Effector memory CD8-positive, alpha-beta T cell (primary cell): ENCODE results near the gene TRPM4.

Experiments used
- ATAC-seq: fragments of 150-1000 bp; cut with Tn5 transposase; replicated peaks from 2 replicates; pipeline ENCODE4 v1.10.0; 2021; ENCODE audit warnings: mild to moderate bottlenecking, moderate library complexity
- DNase-seq, 3 experiments: peaks; one replicate each; pipeline ENCODE4 v3.0.0; 2021
- H3K27ac Mint-ChIP-seq, 2 donors: one replicate each; pipeline ENCODE4 v1.8.0; 2022; ENCODE audit warnings: mild to moderate bottlenecking in 2 of 2, mixed read lengths in 2 of 2, moderate library complexity in 2 of 2
- H3K27me3 Mint-ChIP-seq, 2 donors: one replicate each; pipeline ENCODE4 v1.8.0; 2022; ENCODE audit warnings: mixed read lengths in 2 of 2
- H3K36me3 Mint-ChIP-seq: one replicate; pipeline ENCODE4 v1.8.0; 2022; ENCODE audit warnings: mild to moderate bottlenecking, moderate library complexity, mixed read lengths; ENCODE audit not compliant: insufficient read depth
- H3K4me1 Mint-ChIP-seq, 2 donors: one replicate each; pipeline ENCODE4 v1.8.0; 2022; ENCODE audit warnings: low read depth in 2 of 2, mixed read lengths in 2 of 2
- H3K4me3 Mint-ChIP-seq, 2 donors: one replicate each; pipeline ENCODE4 v1.8.0; 2022; ENCODE audit warnings: mild to moderate bottlenecking in 2 of 2, mixed read lengths in 2 of 2, moderate library complexity in 2 of 2
- H3K9me3 Mint-ChIP-seq, 2 donors: one replicate each; pipeline ENCODE4 v1.8.0; 2022; ENCODE audit warnings: mixed read lengths in 2 of 2

Gene TRPM4

DNA sequence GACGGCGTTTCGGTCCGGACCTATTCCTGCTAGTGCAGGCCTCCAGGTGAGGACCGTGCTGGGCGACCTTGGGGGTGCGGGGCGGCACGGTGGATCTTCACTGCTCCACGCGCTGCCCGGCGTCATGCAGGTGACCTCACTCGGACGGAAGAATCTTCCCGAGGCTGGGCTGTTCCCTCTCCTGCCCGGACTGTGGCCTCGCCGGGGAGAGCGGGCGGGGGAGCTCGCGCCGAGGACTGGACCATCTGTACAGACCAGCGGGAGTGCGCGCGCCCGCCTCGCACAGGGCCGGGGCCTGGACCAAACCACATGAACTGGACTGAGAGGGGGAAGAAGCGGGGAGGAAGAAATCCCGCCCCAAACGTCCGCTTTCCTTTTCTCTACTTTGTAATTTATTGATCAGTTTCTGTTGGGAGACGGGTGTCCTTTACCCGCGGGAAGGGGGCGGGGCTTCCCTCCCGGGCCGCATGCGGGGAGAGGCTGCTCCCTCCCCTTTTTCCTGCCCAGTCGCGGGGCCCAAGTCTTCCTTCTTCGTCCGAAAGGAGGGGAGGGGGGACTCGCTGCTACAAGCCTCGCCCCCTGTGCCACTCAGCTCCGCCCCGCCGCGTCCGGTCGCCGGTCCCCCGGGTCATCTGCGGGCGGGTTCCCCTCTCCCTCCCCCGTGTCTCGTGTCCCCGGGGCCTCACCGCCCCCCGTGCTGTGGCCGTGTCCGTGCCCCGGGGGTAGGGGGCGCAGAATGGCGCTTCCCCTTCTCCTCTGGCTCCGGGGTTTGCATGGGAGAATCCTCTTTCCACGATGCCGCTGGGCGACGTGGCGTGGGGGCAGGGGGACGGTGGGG lies 7.3 kb upstream of the TRPM4 start:
- Mint-ChIP-seq H3K9me3 (no peaks in the 10 kb centered on the region), H3K27ac (no peak overlapping the region), H3K36me3 (peaks cover 10% of the 10 kb centered on the region), H3K4me3 (peak overlapping the region; percentile 81 to 84), H3K4me1 (peaks cover 31 to 32% of the 10 kb centered on the region in 2 donors), H3K27me3 (peaks cover 82 to 100% of the 10 kb centered on the region in 2 donors)
- DNase-seq (no peak), ATAC-seq (no peak)

DNA sequence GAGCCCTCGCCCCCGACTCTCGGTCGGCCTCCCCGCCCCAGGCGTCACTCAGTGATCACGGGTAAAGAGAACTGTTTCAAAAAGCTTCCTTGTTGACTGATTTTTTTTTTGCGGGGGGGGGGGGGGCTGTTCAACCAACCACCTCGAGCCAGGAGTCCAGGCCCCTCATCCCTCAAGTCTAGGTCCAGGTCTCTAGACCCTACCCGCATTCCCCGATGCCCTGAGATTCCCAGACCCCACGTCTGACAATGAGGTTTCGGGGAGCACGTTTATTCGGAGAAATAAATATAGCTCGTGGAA lies 6.7 kb upstream of the TRPM4 start:
- DNase-seq = no peak
- ATAC-seq = no peak
- H3K36me3 Mint-ChIP-seq = peaks cover 10% of the 10 kb centered on the region
- H3K4me1 Mint-ChIP-seq = peaks cover 26% of the 10 kb centered on the region in 2 donors
- H3K4me3 Mint-ChIP-seq = peak overlapping the region; percentile 81 to 84
- peaks cover 80 to 100% of the 10 kb centered on the region in 2 donors for H3K27me3 Mint-ChIP-seq
- no peaks in the 10 kb centered on the region for H3K9me3 Mint-ChIP-seq
- no peak overlapping the region for H3K27ac Mint-ChIP-seq

DNA sequence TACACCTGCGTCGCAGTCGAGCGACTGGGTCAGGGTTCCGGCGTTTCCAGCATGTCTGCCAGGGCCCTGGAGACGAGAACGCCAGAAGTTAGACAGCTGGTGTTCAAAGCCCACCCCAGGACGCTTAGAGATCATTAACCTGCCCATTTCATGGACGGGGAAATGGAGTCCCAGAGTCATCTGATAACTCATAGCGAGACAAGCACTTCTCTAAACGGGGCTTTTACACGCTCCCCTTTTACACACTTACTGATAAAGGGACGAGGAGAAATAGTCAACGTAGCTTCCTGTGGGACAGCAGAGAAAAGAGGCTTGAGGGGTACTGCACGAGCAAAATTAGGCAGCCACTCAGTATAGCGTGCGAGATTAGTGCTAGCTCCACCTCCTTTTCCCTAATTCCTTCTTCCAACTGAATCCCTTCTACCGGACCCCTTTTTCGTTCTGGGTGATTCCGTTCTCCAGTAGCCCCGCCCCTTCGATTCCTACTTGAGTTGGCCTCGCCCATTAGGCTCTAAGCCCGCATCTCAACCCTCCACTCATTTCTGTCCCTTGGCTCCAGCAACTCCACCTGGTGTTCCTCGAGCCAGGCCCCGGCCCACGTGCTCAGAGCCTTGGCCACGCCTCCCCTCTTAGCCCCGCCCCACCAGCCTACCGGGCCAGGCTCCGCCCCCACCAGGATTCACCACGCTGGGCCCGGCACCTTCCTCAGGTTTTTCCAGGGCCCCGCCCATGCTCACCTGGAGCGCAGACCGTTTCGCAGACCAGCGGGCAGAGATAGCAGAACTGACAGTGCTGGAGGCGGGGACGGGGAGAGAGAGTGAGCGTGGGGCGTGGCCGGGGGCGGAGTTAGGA lies 6.1 kb upstream of the TRPM4 start:
- Mint-ChIP-seq H3K27me3 (peaks cover 79 to 100% of the 10 kb centered on the region in 2 donors), H3K4me3 (peak overlapping the region; percentile 81 to 84), H3K4me1 (peaks cover 21 to 22% of the 10 kb centered on the region in 2 donors), H3K9me3 (no peaks in the 10 kb centered on the region), H3K27ac (no peak overlapping the region), H3K36me3 (peaks cover 10% of the 10 kb centered on the region)
- peak in 2 of 3 experiments; percentile 33 to 40 for DNase-seq
- peak; percentile 28 for ATAC-seq

DNA sequence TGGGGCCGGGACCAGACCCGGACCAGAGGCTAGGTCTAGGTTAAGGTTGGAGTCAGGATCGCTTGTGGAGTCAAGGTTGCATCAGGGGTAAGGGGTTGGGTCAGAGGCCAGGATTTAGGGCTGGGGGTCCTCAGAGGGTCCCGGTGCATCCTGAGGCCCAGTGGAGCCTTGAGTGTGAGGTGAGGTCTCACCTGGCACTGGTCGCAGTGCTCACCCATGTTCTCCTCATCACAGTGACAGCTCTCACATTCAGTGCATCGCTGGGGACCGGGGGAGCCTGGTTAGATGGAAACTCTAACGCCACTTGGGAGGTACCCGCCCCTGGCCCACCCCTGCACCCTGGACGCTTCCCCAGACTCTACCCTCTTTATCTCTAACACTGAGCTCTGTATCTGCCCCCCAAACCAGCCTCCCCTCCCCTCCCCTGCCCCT lies 5.5 kb upstream of the TRPM4 start:
- peak overlapping the region in 1 of 2 donors; percentile 81 for H3K4me3 Mint-ChIP-seq
- peaks cover 10% of the 10 kb centered on the region for H3K36me3 Mint-ChIP-seq
- no peaks in the 10 kb centered on the region for H3K9me3 Mint-ChIP-seq

DNA sequence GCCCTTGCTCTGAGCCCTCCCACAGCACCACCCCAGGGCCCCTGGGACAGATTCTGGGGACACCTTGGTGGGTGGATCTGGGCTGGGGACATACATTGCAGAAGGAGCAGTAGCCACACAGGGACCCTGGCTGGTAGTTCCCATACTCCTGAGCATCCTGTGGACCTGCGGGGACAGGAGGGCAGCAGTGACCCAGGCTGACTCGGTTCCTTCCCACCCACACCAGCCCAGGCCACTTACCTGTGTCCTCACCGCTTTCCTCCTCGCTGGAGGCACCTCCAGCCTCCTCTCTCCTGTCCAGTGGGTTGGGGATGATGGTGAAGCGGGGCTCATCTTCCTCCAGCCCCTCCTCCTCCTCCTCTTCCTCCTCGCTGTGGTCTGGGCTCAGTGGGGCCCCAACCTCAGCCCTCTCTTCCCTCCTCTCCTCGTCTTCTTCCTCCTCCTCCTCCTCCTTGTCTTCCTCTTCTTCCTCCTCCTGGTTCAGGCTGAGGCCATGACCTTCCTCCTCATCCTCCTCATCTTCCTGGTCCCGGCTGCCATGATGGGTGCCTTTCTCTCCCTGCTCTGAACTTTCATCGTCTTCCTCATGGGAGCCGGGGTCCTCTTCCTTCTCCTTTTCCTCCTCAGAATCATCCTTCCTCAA lies 4.3 kb upstream of the TRPM4 start:
- Mint-ChIP-seq H3K27me3 (peaks cover 73 to 99% of the 10 kb centered on the region in 2 donors), H3K4me1 (peaks cover 23 to 25% of the 10 kb centered on the region in 2 donors), H3K9me3 (no peaks in the 10 kb centered on the region), H3K27ac (no peak overlapping the region), H3K4me3 (peak overlapping the region in 1 of 2 donors; percentile 58), H3K36me3 (peaks cover 7% of the 10 kb centered on the region)
- ATAC-seq = no peak
- DNase-seq = no peak

More for the DNA sequence above, 5.5 kb upstream of the TRPM4 start:
- no peak overlapping the region for H3K27ac Mint-ChIP-seq
- no peak for DNase-seq
- peaks cover 21 to 22% of the 10 kb centered on the region in 2 donors for H3K4me1 Mint-ChIP-seq
- ATAC-seq = no peak
- peaks cover 75 to 99% of the 10 kb centered on the region in 2 donors for H3K27me3 Mint-ChIP-seq

DNA sequence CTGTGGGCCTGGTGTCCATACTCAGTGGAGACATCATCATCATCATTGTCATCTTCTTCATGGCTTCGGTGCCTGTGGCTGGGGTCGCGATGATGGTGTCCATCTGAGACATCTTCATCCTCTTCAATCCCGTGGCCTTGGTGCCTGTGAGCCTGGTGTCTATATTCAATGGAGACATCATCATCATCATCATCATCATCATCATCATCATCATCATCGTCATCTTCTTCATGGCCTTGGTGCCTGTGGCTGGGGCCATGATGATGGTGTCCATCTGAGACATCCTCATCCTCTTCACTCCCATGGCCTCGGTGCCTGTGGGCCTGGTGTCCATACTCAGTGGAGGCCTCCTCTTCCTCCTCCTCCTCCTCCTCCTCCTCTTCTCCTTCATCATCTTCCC lies 3.3 kb upstream of the TRPM4 start:
- Mint-ChIP-seq H3K27ac (no peak overlapping the region), H3K4me3 (no peak overlapping the region), H3K27me3 (peaks cover 69 to 96% of the 10 kb centered on the region in 2 donors), H3K9me3 (no peaks in the 10 kb centered on the region), H3K36me3 (peaks cover 6% of the 10 kb centered on the region), H3K4me1 (peaks cover 19 to 22% of the 10 kb centered on the region in 2 donors)
- DNase-seq (no peak), ATAC-seq (no peak)

DNA sequence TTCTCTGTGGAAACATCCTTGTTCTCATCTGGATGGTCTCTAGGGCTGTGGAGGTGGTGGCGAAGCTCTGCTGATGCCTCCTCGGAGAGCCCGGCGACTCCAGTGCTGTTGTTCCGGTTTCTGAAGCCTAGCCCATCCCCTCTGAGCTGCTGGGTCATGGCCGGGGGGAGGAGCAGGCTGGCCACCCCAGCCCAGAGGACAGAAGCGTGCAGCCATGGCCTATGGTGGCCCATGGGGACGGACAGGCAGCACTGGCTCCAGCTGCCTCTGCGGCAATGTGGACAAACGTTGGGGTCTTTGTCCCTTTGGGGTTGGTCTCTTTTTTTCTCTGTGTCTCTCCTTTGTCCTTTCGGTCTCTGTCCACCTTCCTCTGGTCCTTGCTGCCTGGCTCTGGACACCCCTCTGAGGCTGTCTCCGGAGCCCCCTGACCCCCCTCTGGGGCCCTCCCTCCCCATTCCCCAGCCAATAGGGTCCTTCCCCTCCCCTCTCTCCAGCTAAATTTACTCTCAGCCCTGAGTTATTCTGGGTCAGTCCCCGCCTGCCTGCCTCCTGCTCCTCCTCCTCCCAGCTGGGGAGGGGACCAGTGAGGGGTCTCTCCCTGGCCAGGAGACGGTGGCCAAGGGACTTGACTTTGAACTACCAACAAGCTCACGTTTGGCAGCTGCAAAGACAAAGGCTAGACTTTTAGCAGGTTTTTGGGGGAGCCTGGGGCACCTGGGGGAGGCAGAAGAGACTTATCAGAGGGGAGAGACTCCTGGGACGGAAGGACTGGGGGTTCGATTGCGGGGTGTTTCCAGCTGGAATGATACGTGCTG lies 2.4 kb upstream of the TRPM4 start, which contains the start of gene HRC:
Gene HRC (minus strand): TSS at position 392 of the 815 bp plus-strand sequence. CDS start 159 bp downstream, at position 233.
- DNase-seq (no peak), ATAC-seq (no peak)
- peaks cover 12 to 15% of the 10 kb centered on the region in 2 donors for H3K4me1 Mint-ChIP-seq
- H3K36me3 Mint-ChIP-seq = peaks cover 2% of the 10 kb centered on the region
- no peak within 1 kb of the TSS for H3K4me3 Mint-ChIP-seq
- H3K27me3 Mint-ChIP-seq = peaks cover 70 to 96% of the 10 kb centered on the region in 2 donors
- no peaks in the 10 kb centered on the region for H3K9me3 Mint-ChIP-seq
- H3K27ac Mint-ChIP-seq = no peak within 1 kb of the TSS

DNA sequence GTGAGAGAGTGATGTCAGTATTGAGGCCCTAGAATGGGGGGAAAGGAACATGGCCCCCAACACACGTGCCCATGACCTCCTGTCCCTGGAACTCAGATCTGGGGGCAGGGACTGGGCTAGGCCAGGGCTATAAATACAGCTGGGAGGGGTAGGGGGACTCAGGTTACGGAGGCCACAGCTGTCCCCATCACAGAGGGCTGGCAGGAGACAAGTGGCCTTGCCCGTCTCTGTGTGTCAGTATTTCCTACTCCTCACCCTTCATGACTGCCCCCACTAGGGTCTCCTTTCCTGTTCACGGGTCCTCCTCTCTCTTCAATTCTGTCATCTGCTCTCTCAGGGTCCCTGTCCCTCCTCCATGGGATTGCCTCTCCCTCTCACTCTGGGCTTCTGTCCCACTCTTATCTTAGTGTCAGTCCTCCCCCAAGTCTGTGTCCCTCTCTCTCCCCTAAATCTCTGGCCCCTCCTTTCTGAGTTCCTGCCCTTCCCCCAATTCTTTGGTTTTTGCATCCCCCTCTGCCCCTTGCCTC lies 1.7 kb upstream of the TRPM4 start:
- Mint-ChIP-seq H3K36me3 (peaks cover 3% of the 10 kb centered on the region), H3K27ac (no peak overlapping the region), H3K27me3 (peaks cover 72 to 96% of the 10 kb centered on the region in 2 donors), H3K4me1 (peaks cover 9 to 11% of the 10 kb centered on the region in 2 donors), H3K9me3 (no peaks in the 10 kb centered on the region), H3K4me3 (no peak overlapping the region)
- ATAC-seq = no peak
- DNase-seq = no peak

DNA sequence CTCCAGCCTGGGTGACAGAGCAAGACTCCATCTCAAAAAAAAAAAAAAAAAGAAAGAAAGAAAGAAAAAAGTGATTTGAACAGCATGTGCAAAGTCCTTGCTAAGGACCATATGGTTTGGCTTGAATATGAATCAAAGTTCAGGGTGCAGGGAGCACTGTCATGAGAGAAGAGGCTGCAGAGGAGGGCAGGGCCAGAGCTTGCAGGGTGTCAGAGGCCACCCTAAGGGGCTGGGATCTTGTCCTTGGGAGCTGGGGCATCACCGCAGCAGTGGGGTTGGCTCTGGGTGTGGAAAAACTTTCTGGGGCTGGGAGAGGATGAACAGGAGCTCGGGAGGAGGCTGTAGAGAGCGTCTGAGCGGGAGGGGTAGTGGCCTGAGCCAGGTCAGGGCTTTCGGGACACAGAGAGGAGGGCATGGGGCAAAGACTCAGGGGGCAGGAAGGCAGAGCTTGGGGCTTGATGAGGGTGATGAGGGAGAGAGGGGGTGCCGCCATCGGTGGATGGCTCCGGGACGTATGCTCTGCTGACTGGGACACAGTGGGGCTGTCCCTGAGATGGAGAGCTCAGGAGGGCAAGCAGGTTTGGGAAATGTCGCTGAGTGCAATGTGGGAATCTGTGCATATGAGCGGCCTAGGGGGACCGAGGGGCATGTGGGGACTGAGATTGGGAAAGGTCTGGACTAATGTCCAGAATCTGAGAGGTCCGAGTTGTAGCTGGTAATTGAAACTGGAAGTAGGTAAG lies 3.0 kb downstream of the TRPM4 start:
- H3K36me3 Mint-ChIP-seq = peaks cover 3% of the 10 kb centered on the region
- DNase-seq (no peak), ATAC-seq (no peak)
- peaks cover 53 to 73% of the 10 kb centered on the region in 2 donors for H3K27me3 Mint-ChIP-seq
- no peaks in the 10 kb centered on the region for H3K9me3 Mint-ChIP-seq
- H3K4me1 Mint-ChIP-seq = peaks cover 6% of the 10 kb centered on the region in 2 donors
- no peak overlapping the region for H3K4me3 Mint-ChIP-seq
- no peak overlapping the region for H3K27ac Mint-ChIP-seq

DNA sequence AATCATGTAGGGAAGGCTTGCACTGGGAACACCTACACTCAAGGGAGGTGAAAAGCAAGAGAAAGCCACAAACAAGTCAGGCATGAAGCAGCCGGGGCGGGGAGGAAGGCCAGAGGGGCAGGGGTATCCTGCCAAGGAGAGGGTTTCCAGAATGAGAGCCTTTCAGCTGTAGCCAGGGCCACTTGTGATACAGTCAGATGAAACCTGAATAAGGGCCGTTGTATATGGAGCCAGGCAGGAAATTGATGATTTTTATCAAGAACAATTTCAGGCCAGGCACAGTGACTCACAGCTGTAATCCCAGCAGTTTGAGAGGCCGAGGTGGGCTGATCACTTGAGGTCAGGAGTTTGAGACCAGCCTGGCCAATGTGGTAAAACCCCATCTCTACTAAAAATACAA lies 4.4 kb downstream of the TRPM4 start:
- peaks cover 3% of the 10 kb centered on the region for H3K36me3 Mint-ChIP-seq
- no peak overlapping the region for H3K27ac Mint-ChIP-seq
- no peak overlapping the region for H3K4me3 Mint-ChIP-seq
- H3K4me1 Mint-ChIP-seq = peaks cover 6% of the 10 kb centered on the region in 2 donors
- no peaks in the 10 kb centered on the region for H3K9me3 Mint-ChIP-seq
- ATAC-seq (no peak), DNase-seq (no peak)
- H3K27me3 Mint-ChIP-seq = peaks cover 53 to 74% of the 10 kb centered on the region in 2 donors

DNA sequence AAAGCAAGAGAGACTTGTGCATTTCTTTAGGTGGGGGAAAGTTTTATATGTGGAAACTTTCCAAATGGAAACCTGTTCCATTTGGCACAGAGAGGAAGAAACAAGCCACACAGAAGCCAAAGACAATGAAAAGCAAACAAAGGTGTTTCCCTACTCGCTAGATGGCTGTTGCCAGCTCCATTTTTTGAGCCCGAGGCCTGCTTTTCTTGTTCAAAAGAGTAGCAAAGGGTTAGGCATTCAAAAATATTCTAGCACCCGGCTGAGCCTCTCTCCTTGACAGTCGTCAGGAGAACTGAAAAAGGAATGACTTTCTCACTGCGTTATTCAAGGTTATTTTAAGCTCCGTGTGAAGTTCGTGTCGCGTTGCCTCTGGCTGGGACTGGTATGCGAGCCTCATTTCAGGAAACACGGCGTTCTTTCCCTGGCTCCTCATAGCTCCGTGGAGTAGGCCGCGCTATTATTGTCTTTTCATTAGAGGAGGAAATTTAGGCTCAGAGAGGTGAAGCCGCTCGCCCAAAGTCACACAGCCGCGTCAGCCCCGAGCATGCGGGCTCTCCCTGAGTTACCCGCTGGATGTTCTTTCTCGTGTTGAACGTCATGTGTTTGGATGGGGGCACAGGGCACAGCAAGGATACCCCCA lies 7.6 kb downstream of the TRPM4 start:
- Mint-ChIP-seq H3K4me1 (no peaks in the 10 kb centered on the region), H3K9me3 (no peaks in the 10 kb centered on the region), H3K36me3 (peaks cover under 1% of the 10 kb centered on the region), H3K27me3 (peaks cover 29 to 60% of the 10 kb centered on the region in 2 donors), H3K4me3 (no peak overlapping the region), H3K27ac (no peak overlapping the region)
- ATAC-seq (no peak), DNase-seq (no peak)
